CD14-positive monocyte (primary cell): ENCODE results near the gene ZMYM5. TPM values are rescaled to one million over a fixed set of nuclear protein-coding genes. Genes with fewer than 3 reads are reported as not detected.
"Not testable (repeated sequence)": the region's sequence is repeated elsewhere in the genome, so short reads cannot be mapped to it uniquely, and the experiment has no call there.

Experiments
- DNase-seq, 3 donors: peaks; one replicate each; pipeline ENCODE4 v3.0.0-alpha.2; 2011 to 2022
- H2AFZ ChIP-seq: 2 replicates; pipeline ENCODE4 v1.6.0; 2012; ENCODE audit warnings: mild to moderate bottlenecking, low read depth, low read length, inconsistent platforms; ENCODE audit not compliant: insufficient read depth, poor library complexity, severe bottlenecking
- H3K27ac ChIP-seq, 2 donors: 1 replicate in 1 of 2; 2 replicates in 1 of 2; pipeline ENCODE4 v1.5.1; 2012 to 2013; ENCODE audit warnings: low read length in 2 of 2, control low read depth in 1 of 2, inconsistent platforms in 1 of 2, low read depth in 1 of 2, mild to moderate bottlenecking in 1 of 2
- H3K27me3 ChIP-seq, 2 donors: one replicate each; pipeline versions ENCODE4 v1.6.0 to v1.6.1; 2011 to 2013; ENCODE audit warnings: low read length in 2 of 2; ENCODE audit not compliant: control insufficient read depth in 2 of 2, insufficient read depth in 2 of 2
- H3K36me3 ChIP-seq, 2 donors: replicated peaks in 1 of 2; 1 replicate in 1 of 2; 2 replicates in 1 of 2; pipeline versions ENCODE4 v1.5.1 to v1.6.1; 2012 to 2013; ENCODE audit warnings: low read length in 2 of 2, control low read depth in 1 of 2, inconsistent platforms in 1 of 2, mild to moderate bottlenecking in 1 of 2; ENCODE audit not compliant: insufficient read depth in 2 of 2, control insufficient read depth in 1 of 2
- H3K4me1 ChIP-seq, 2 donors: 1 replicate in 1 of 2; 2 replicates in 1 of 2; pipeline versions ENCODE4 v1.5.1 to v1.6.1; 2012 to 2013; ENCODE audit warnings: low read length in 2 of 2, control low read depth in 1 of 2, inconsistent platforms in 1 of 2, mild to moderate bottlenecking in 1 of 2, moderate library complexity in 1 of 2; ENCODE audit not compliant: insufficient read depth in 2 of 2, control insufficient read depth in 1 of 2
- H3K4me2 ChIP-seq: replicated peaks from 2 replicates; pipeline ENCODE3; 2012; ENCODE audit warnings: low read length, moderate library complexity, mild to moderate bottlenecking; ENCODE audit not compliant: poor library complexity, severe bottlenecking; ENCODE audit errors: extremely low read depth
- H3K4me3 ChIP-seq, 3 experiments: fragments of 200-600 bp in 1 of 3; sonication (generic) in 1 of 3; replicated peaks in 1 of 3; 1 replicate in 2 of 3; 2 replicates in 1 of 3; pipeline ENCODE4 v1.5.1; 2011 to 2013; ENCODE audit warnings: low read length in 3 of 3, mild to moderate bottlenecking in 3 of 3, control low read depth in 2 of 3, low read depth in 2 of 3, inconsistent platforms in 1 of 3, moderate library complexity in 1 of 3
- H3K79me2 ChIP-seq: 2 replicates; pipeline ENCODE4 v1.6.0; 2012; ENCODE audit warnings: mild to moderate bottlenecking, control low read depth, inconsistent platforms, low read length, moderate library complexity; ENCODE audit not compliant: insufficient read depth
- H3K9ac ChIP-seq: 2 replicates; pipeline ENCODE4 v1.6.0; 2017; ENCODE audit warnings: low read length, mild to moderate bottlenecking; ENCODE audit not compliant: insufficient read depth, poor library complexity, severe bottlenecking
- H3K9me3 ChIP-seq, 2 donors: replicated peaks in 1 of 2; 1 replicate in 1 of 2; 2 replicates in 1 of 2; pipeline versions ENCODE4 v1.5.1 to v1.6.1; 2012 to 2013; ENCODE audit warnings: low read length in 2 of 2, control low read depth in 1 of 2; ENCODE audit not compliant: control insufficient read depth in 1 of 2, insufficient read depth in 1 of 2
- H4K20me1 ChIP-seq: 2 replicates; pipeline ENCODE4 v1.6.0; 2012; ENCODE audit warnings: mild to moderate bottlenecking, low read length, control low read depth, moderate library complexity; ENCODE audit not compliant: insufficient read depth
- H3K27ac Mint-ChIP-seq, 7 donors: one replicate each; pipeline ENCODE4 v1.8.0; 2020; ENCODE audit warnings: mild to moderate bottlenecking in 7 of 7, mixed read lengths in 7 of 7, moderate library complexity in 6 of 7, inconsistent platforms in 2 of 7
- H3K27me3 Mint-ChIP-seq, 3 donors: one replicate each; pipeline ENCODE4 v1.8.0; 2021 to 2022; ENCODE audit warnings: low read depth in 3 of 3, mild to moderate bottlenecking in 3 of 3, mixed read lengths in 3 of 3, moderate library complexity in 3 of 3, inconsistent platforms in 1 of 3
- H3K36me3 Mint-ChIP-seq, 2 donors: one replicate each; pipeline ENCODE4 v1.8.0; 2020; ENCODE audit warnings: mixed read lengths in 2 of 2, inconsistent platforms in 1 of 2, mild to moderate bottlenecking in 1 of 2
- H3K4me1 Mint-ChIP-seq: one replicate; pipeline ENCODE4 v1.8.0; 2020; ENCODE audit warnings: mild to moderate bottlenecking, mixed read lengths
- H3K4me3 Mint-ChIP-seq, 2 donors: one replicate each; pipeline ENCODE4 v1.8.0; 2020; ENCODE audit warnings: mild to moderate bottlenecking in 2 of 2, mixed read lengths in 2 of 2, moderate library complexity in 1 of 2
- H3K9me3 Mint-ChIP-seq, 7 donors: one replicate each; pipeline ENCODE4 v1.8.0; 2020 to 2022; ENCODE audit warnings: mixed read lengths in 7 of 7, mild to moderate bottlenecking in 6 of 7, moderate library complexity in 6 of 7, inconsistent platforms in 2 of 7
- CTCF ChIP-seq: fragments of 200-600 bp; IDR thresholded peaks from one replicate; pipeline ENCODE4 v1.8.0; 2022; ENCODE audit warnings: antibody characterized with exemption, mild to moderate bottlenecking
- WGBS: methylation state at CpG from one replicate; pipeline ENCODE4 v1.1.5; 2013; ENCODE audit warnings: missing lambda C conversion rate; ENCODE audit not compliant: insufficient coverage; 5-methylcytosine and 5-hydroxymethylcytosine counted together
- intact Hi-C, 2 donors: fragments of 100-400 bp; cut with micrococcal nuclease; formaldehyde crosslinking; loops; one replicate each; pipeline versions ENCODE4 v1.15.0 to v1.15.1; 2023
- polyA plus RNA-seq, 3 donors: library from polyadenylated mRNA; depleted of rRNA in 1 of 3; unstranded in 2 of 3; stranded (reverse) in 1 of 3; fragments of 300-500 nt in 2 of 3; fragments of >200 nt in 1 of 3; fragmentation: Illumina TruSeq in 2 of 3; gene quantifications; 1 replicate in 2 of 3; 2 replicates in 1 of 3; pipeline ENCODE4 v1.2.3, GENCODE V29; 2012 to 2021

Gene ZMYM5
- polyA plus RNA-seq, 3 donors = 11.1 to 13.2 (median 11.1) TPM

- Mint-ChIP-seq H3K27ac (no peak overlapping the region), H3K9me3 (peaks cover 0 to 11% (median 2%) of the 10 kb centered on the region in 7 donors), H3K4me3 (no peak overlapping the region), H3K27me3 (peaks cover 0 to 4% (median 2%) of the 10 kb centered on the region in 3 donors), H3K36me3 (no peaks in the 10 kb centered on the region), H3K4me1 (no peaks in the 10 kb centered on the region)
- Histone ChIP-seq H3K27ac (no peak overlapping the region), H4K20me1 (no peaks in the 10 kb centered on the region), H3K27me3 (no peaks in the 10 kb centered on the region), H3K9me3 (no peaks in the 10 kb centered on the region), H3K4me1 (no peaks in the 10 kb centered on the region), H3K79me2 (no peaks in the 10 kb centered on the region), H3K36me3 (no peaks in the 10 kb centered on the region), H3K4me2 (no peak overlapping the region), H3K4me3 (no peak overlapping the region), H2AFZ (no peak overlapping the region), H3K9ac (no peak overlapping the region)
- intact Hi-C loops = no loop called here
- no peak for TF ChIP-seq CTCF
- 76% methylated on average over 5 of the region's 9 CpGs for WGBS
- DNase-seq = no peak
These were observed 47.1 kb upstream of the ZMYM5 start for GRCh38 chr13:19910336-19911072.

GRCh38 chr13:19908350-19908986, 45.0 kb upstream of the ZMYM5 start:
- H3K9me3 Mint-ChIP-seq = peaks cover 0 to 11% (median 0%) of the 10 kb centered on the region in 7 donors
- H3K27me3 Mint-ChIP-seq = peaks cover 0 to 6% (median 2%) of the 10 kb centered on the region in 3 donors
- Histone ChIP-seq H2AFZ (no peak overlapping the region), H3K27ac (no peak overlapping the region), H3K79me2 (no peaks in the 10 kb centered on the region), H3K4me1 (no peaks in the 10 kb centered on the region), H3K4me3 (no peak overlapping the region), H4K20me1 (no peaks in the 10 kb centered on the region), H3K36me3 (no peaks in the 10 kb centered on the region), H3K9ac (no peak overlapping the region), H3K27me3 (no peaks in the 10 kb centered on the region), H3K4me2 (no peak overlapping the region), H3K9me3 (no peaks in the 10 kb centered on the region)
- H3K27ac Mint-ChIP-seq = no peak overlapping the region
- DNase-seq = no peak
- no CpG with 5 or more reads among the region's 1 CpG for WGBS
- H3K4me1 Mint-ChIP-seq = no peaks in the 10 kb centered on the region
- no peaks in the 10 kb centered on the region for H3K36me3 Mint-ChIP-seq
- H3K4me3 Mint-ChIP-seq = no peak overlapping the region
- intact Hi-C loops = no loop called here
- TF ChIP-seq CTCF = no peak

- H3K9me3 ChIP-seq, H3K79me2 ChIP-seq, H3K27ac Mint-ChIP-seq: not testable (repeated sequence)
These were observed 42.2 kb upstream of the ZMYM5 start for GRCh38 chr13:19905487-19906195.

More at GRCh38 chr13:19905487-19906195, 42.2 kb upstream of the ZMYM5 start:
- H3K4me1 Mint-ChIP-seq, H3K36me3 Mint-ChIP-seq, H3K4me1 ChIP-seq, H3K9me3 Mint-ChIP-seq, H3K27me3 Mint-ChIP-seq, H3K9ac ChIP-seq, H2AFZ ChIP-seq, H3K27me3 ChIP-seq, H3K4me2 ChIP-seq, H3K27ac ChIP-seq, H4K20me1 ChIP-seq, H3K36me3 ChIP-seq, intact Hi-C loops, H3K4me3 Mint-ChIP-seq, H3K4me3 ChIP-seq, DNase-seq: not testable (repeated sequence)
- WGBS = 45% methylated on average over 2 of the region's 9 CpGs
